IPS-15b (cell line): ENCODE measurements around the gene PNPLA7.

ENCODE experiments used
- H3K27me3 ChIP-seq: one replicate; pipeline ENCODE4 v1.6.1; 2013; ENCODE audit warnings: low read length; ENCODE audit not compliant: control insufficient read depth, insufficient read depth
- H3K36me3 ChIP-seq: one replicate; pipeline ENCODE4 v1.6.1; 2013; ENCODE audit warnings: low read length; ENCODE audit not compliant: control insufficient read depth, insufficient read depth
- H3K4me1 ChIP-seq: one replicate; pipeline ENCODE4 v1.6.1; 2013; ENCODE audit warnings: mild to moderate bottlenecking, low read length; ENCODE audit not compliant: control insufficient read depth, insufficient read depth
- H3K4me3 ChIP-seq: one replicate; pipeline ENCODE4 v1.5.1; 2013; ENCODE audit warnings: low read depth, low read length
- H3K9ac ChIP-seq: one replicate; pipeline ENCODE4 v1.6.1; 2013; ENCODE audit warnings: low read depth, mild to moderate bottlenecking, low read length
- H3K9me3 ChIP-seq: one replicate; pipeline ENCODE4 v1.6.1; 2013; ENCODE audit warnings: mild to moderate bottlenecking, low read length; ENCODE audit not compliant: control insufficient read depth, insufficient read depth

The PNPLA7 gene

DNA sequence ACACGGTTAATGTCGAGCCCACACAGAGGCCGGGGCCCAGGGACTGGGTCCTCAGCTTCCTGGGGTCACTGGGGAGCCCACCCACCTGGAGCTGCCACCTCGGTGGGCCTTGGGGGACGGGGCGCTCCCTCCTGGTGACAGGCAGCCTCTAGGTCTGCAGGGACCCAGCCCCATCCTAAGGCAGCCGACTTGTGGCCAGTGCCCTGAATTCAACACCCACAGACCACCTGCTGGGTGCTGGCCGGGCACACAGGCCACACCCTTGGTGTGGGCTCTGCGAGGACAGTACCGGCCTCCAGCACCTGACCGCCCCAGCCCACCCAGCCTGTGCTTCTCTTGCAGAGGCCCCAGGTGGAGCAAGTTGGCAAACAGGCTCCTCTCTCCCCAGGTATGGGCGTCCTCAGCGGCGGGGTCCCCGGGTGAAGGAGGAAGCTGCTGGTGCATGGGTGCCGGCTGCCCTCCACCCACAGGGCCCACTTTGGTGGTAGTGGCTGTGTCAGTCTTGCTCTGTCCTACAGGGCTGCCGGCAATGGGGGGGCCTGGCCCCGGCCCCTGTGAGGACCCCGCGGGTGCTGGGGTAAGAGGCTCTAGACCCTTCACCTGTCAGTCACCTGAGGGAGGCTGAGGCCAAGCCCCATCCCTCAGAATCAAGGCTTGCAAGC, 117.4 kb downstream of the PNPLA7 start:
- H3K27me3 ChIP-seq = no peaks in the 10 kb centered on the region
- H3K9me3 ChIP-seq = no peaks in the 10 kb centered on the region
- no peak overlapping the region for H3K4me3 ChIP-seq
- no peak overlapping the region for H3K9ac ChIP-seq
- no peaks in the 10 kb centered on the region for H3K4me1 ChIP-seq
- no peaks in the 10 kb centered on the region for H3K36me3 ChIP-seq

- no peak overlapping the region for H3K4me3 ChIP-seq
- no peaks in the 10 kb centered on the region for H3K9me3 ChIP-seq
- no peaks in the 10 kb centered on the region for H3K27me3 ChIP-seq
- no peak overlapping the region for H3K9ac ChIP-seq
- H3K36me3 ChIP-seq = no peaks in the 10 kb centered on the region
- H3K4me1 ChIP-seq = no peaks in the 10 kb centered on the region
Observed at GRCh38 chr9:137431416-137431931, 118.7 kb downstream of the PNPLA7 start.

- no peak overlapping the region for H3K9ac ChIP-seq
- H3K36me3 ChIP-seq = no peaks in the 10 kb centered on the region
- H3K27me3 ChIP-seq = no peaks in the 10 kb centered on the region
- H3K4me1 ChIP-seq = no peaks in the 10 kb centered on the region
- H3K9me3 ChIP-seq = no peaks in the 10 kb centered on the region
- no peak overlapping the region for H3K4me3 ChIP-seq
Observed at GRCh38 chr9:137430723-137431415, 119.3 kb downstream of the PNPLA7 start.

DNA sequence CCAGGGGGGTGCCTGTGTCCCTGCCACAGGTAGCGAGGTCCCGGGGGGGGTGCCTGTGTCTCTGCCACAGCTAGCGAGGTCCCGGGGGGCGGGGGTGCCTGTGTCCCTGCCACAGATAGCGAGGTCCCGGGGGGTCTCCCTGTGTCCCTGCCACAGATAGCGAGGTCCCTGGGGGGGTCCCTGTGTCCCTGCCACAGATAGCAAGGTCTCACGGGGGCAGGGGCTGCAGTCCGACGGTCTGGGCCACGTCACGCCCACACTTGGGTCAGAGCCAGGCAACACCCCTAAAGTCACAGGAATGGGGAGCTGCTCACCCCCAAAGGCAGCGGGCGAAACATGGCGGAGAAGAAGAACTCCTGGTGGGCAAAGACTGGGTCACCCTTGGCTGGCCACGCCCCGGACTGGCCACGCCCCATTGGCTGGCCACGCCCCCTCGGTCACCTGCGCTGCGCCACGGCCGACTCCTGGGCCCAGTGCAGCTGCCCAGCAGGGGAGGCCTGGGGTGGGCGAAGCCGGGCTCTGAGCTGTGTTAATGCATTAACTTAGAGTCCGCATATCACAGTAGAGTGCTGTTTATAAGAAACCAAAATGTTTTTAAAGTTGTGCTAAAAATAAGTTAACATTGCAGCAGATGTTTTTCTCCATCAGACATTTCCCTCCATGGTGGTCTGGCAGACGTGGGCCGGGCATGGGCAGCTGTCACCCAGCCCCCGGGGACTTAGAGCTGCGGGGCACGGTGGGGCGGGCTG, 120.1 kb downstream of the PNPLA7 start:
- Histone ChIP-seq H3K27me3 (no peaks in the 10 kb centered on the region), H3K9me3 (no peaks in the 10 kb centered on the region), H3K9ac (no peak overlapping the region), H3K36me3 (no peaks in the 10 kb centered on the region), H3K4me1 (no peaks in the 10 kb centered on the region), H3K4me3 (no peak overlapping the region)

DNA sequence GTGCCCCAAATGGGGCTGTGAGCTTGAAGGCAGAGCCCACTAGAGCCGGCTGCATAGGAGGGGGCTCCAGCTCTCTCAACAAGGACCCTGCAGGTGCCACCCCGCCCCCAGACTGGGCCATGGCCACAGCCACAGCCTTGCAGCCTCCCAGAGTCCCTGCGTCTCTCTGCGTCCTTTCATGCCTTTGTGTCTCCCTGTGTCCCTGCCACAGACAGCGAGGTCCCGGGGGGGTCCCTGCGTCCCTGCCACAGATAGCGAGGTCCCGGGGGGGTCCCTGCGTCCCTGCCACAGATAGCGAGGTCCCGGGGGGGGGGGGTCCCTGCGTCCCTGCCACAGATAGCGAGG, 120.7 kb downstream of the PNPLA7 start:
- Histone ChIP-seq H3K27me3 (peaks cover 3% of the 10 kb centered on the region), H3K9me3 (no peaks in the 10 kb centered on the region), H3K36me3 (no peaks in the 10 kb centered on the region), H3K4me3 (no peak overlapping the region), H3K4me1 (no peaks in the 10 kb centered on the region), H3K9ac (no peak overlapping the region)

DNA sequence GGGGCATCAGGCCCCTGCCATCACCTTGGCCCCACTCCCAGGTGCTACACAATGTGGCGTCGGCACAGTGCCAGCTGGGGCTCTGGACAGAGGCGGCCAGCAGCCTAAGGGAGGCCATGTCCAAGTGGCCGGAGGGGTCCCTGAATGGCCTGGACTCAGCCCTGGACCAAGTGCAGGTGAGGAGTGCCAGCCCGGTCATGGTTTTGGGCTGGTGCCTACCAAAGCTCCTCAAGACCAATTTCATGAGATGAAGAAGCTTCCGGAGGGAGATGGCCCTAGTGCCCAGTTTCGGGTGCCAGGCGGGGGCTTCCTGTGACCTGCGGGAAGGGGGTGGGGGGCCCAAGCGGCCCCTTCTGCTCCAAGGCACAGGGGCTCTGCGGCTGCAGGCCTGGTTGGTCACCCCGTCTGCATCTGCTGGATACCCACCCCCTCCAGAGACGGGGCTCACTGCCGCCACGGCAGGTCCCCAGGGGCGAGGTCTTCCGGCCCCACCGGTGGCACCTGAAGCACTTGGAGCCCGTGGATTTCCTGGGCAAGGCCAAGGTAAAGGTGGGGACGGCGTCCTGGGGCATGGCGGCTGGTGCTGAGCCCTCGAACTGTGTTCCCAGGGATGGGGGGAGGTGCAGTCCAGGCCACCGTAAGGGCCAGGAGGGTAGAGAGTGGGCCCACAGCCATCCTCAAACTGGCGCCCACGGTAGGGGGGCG, 121.2 kb downstream of the PNPLA7 start:
- Histone ChIP-seq H3K9ac (no peak overlapping the region), H3K36me3 (no peaks in the 10 kb centered on the region), H3K4me1 (no peaks in the 10 kb centered on the region), H3K9me3 (no peaks in the 10 kb centered on the region), H3K27me3 (peaks cover 3% of the 10 kb centered on the region), H3K4me3 (no peak overlapping the region)

GRCh38 chr9:137428311-137428630, 121.9 kb downstream of the PNPLA7 start:
- no peaks in the 10 kb centered on the region for H3K9me3 ChIP-seq
- H3K4me3 ChIP-seq = no peak overlapping the region
- no peaks in the 10 kb centered on the region for H3K4me1 ChIP-seq
- no peak overlapping the region for H3K9ac ChIP-seq
- peaks cover 3% of the 10 kb centered on the region for H3K27me3 ChIP-seq
- H3K36me3 ChIP-seq = no peaks in the 10 kb centered on the region

GRCh38 chr9:137427454-137428310, 122.5 kb downstream of the PNPLA7 start:
- Histone ChIP-seq H3K27me3 (peaks cover 3% of the 10 kb centered on the region), H3K9ac (no peak overlapping the region), H3K9me3 (no peaks in the 10 kb centered on the region), H3K4me1 (no peaks in the 10 kb centered on the region), H3K36me3 (no peaks in the 10 kb centered on the region), H3K4me3 (no peak overlapping the region)

DNA sequence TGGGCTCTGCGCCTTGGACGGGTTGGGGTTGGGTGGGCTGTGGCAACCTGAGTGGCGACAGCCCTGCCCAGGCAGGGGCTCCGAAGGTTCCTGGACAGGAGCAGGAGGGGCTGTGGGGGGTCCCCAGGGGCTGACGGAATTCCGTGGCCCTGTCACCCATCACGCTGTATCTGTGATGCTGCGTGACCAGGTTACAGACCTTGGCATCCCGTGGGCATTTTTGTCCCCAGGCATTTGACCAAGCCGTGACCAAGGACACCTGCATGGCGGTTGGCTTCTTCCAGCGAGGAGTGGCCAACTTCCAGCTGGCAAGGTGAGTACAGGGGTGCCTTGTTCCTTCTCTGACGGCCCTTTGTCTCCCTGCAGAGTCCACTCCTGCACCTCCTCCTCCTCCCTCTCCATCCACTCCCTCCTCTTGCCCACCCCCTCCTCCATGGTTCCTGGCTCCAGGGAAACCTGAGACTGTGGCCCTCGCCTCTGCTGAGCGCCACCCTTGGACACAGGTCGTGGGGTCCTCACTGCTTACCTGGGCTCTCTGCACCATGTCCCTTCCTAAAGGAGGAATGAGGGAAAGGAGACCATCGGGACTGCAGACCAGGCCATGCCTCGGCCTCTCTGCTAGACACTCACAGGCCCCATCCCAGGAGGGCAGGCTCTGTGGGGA, 124.1 kb downstream of the PNPLA7 start:
- Histone ChIP-seq H3K27me3 (peaks cover 3% of the 10 kb centered on the region), H3K4me1 (no peaks in the 10 kb centered on the region), H3K4me3 (no peak overlapping the region), H3K36me3 (no peaks in the 10 kb centered on the region), H3K9ac (no peak overlapping the region), H3K9me3 (no peaks in the 10 kb centered on the region)

- Histone ChIP-seq H3K36me3 (no peaks in the 10 kb centered on the region), H3K4me1 (no peaks in the 10 kb centered on the region), H3K9me3 (no peaks in the 10 kb centered on the region), H3K4me3 (peak overlapping the region; percentile 49), H3K9ac (peak overlapping the region; percentile 37), H3K27me3 (peaks cover 3% of the 10 kb centered on the region)
Observed at GRCh38 chr9:137423514-137424291, 126.5 kb downstream of the PNPLA7 start.
